SK-N-MC (cell line): ENCODE data around the gene USP13.
A peak's percentile ranks its signal among the peaks of the same experiment; 100 is the strongest.
"Not testable (repeated sequence)": the region's sequence is repeated elsewhere in the genome, so short reads cannot be mapped to it uniquely, and the experiment has no call there.

Source experiments
- DNase-seq: peaks from one replicate; pipeline ENCODE4 v3.0.0-alpha.2; 2011; ENCODE audit warnings: low read depth, low spot score
- H3K27ac ChIP-seq: fragments of 200-600 bp; sonication (generic); 2 replicates; pipeline ENCODE4 v1.5.1; 2016; ENCODE audit warnings: mixed run types
- H3K36me3 ChIP-seq: fragments of 200-600 bp; sonication (generic); 2 replicates; pipeline ENCODE4 v1.6.1; 2017; ENCODE audit warnings: antibody characterized with exemption, low read length, mixed read lengths; ENCODE audit not compliant: insufficient read depth
- H3K4me3 ChIP-seq: fragments of 200-600 bp; sonication (generic); 2 replicates; pipeline ENCODE4 v1.5.1; 2016
- H3K9ac ChIP-seq: fragments of 200-600 bp; sonication (generic); 2 replicates; pipeline ENCODE4 v1.8.0; 2017; ENCODE audit warnings: mixed run types, mixed read lengths; ENCODE audit not compliant: insufficient read length
- H3K9me3 ChIP-seq: fragments of 200-600 bp; sonication (generic); 2 replicates; pipeline ENCODE4 v1.6.1; 2017; ENCODE audit warnings: low read depth, mild to moderate bottlenecking, antibody characterized with exemption, low read length, moderate library complexity, mixed read lengths
- EZH2 ChIP-seq: fragments of 200-600 bp; sonication (generic); IDR thresholded peaks from one replicate; pipeline ENCODE4 v1.6.1; 2017; ENCODE audit warnings: antibody characterized with exemption
- FOXP2 ChIP-seq: optimal IDR thresholded peaks from 2 replicates; pipeline ENCODE3; 2011; ENCODE audit warnings: mild to moderate bottlenecking, moderate library complexity; ENCODE audit not compliant: insufficient read depth; ENCODE audit errors: extremely low read length, control extremely low read depth
- POLR2AphosphoS5 ChIP-seq: IDR thresholded peaks from 2 replicates; pipeline ENCODE4 v1.6.1; 2012; ENCODE audit warnings: mild to moderate bottlenecking, low read depth, low read length, borderline replicate concordance

Gene USP13

DNA sequence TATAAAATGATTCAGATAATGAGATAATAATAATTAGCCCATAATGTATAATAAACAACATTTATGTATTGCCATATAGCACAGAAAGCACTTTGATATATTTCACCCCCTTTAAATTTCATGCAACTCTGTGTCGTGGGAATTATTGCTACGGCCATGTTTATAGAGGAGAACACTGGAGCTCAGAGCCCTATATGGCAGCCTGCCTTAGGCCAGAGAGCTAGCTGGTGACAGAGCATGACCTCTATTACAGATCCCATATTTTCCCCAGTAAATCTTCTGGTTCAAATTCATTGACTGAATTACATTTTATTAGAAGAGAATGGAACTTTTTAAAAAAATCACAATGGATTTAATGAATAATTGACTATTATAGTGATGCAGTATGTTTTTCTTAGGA lies 25.0 kb downstream of the USP13 start:
- Histone ChIP-seq H3K36me3 (no peaks in the 10 kb centered on the region), H3K9me3 (no peaks in the 10 kb centered on the region), H3K4me3 (no peak overlapping the region), H3K27ac (peak overlapping the region; percentile 51; the same call in 1 of the 2 replicates), H3K9ac (no peak overlapping the region)
- TF ChIP-seq EZH2 (no peak), FOXP2 (no peak), POLR2AphosphoS5 (no peak)
- DNase-seq = no peak

- peak overlapping the region; percentile 58; the same call in 1 of the 2 replicates for H3K27ac ChIP-seq
- H3K4me3 ChIP-seq = peak overlapping the region; percentile 49
These were observed 28.8 kb downstream of the USP13 start for GRCh38 chr3:179681492-179682263.

GRCh38 chr3:179682426-179683080 lies 29.7 kb downstream of the USP13 start:
- Histone ChIP-seq H3K27ac (peak overlapping the region; percentile 58; the same call in 1 of the 2 replicates), H3K9me3 (no peaks in the 10 kb centered on the region), H3K36me3 (peaks cover 18% of the 10 kb centered on the region; the same call in 1 of the 2 replicates), H3K9ac (no peak overlapping the region), H3K4me3 (peak overlapping the region; percentile 49)
- TF ChIP-seq FOXP2 (no peak), POLR2AphosphoS5 (no peak), EZH2 (no peak)
- DNase-seq = no peak

More at GRCh38 chr3:179681492-179682263, 28.8 kb downstream of the USP13 start:
- no peak for DNase-seq
- H3K9ac ChIP-seq = peak overlapping the region; percentile 24
- H3K9me3 ChIP-seq = no peaks in the 10 kb centered on the region
- peaks cover 17% of the 10 kb centered on the region; the same call in 1 of the 2 replicates for H3K36me3 ChIP-seq
- no peak for TF ChIP-seq EZH2
- TF ChIP-seq POLR2AphosphoS5 = no peak
- TF ChIP-seq FOXP2 = no peak

- H3K9ac ChIP-seq = not testable (repeated sequence)
These were observed 30.4 kb downstream of the USP13 start for GRCh38 chr3:179683286-179683685.

GRCh38 chr3:179687967-179688535 lies 35.2 kb downstream of the USP13 start:
- Histone ChIP-seq H3K36me3 (peaks cover 44% of the 10 kb centered on the region), H3K4me3 (no peak overlapping the region), H3K9ac (no peak overlapping the region), H3K9me3 (no peaks in the 10 kb centered on the region), H3K27ac (no peak overlapping the region)
- TF ChIP-seq FOXP2 = no peak
- no peak for TF ChIP-seq EZH2
- TF ChIP-seq POLR2AphosphoS5 = no peak
- no peak for DNase-seq

More at GRCh38 chr3:179683286-179683685, 30.4 kb downstream of the USP13 start:
- H3K4me3 ChIP-seq, DNase-seq, H3K9me3 ChIP-seq: not testable (repeated sequence)
- peak overlapping the region; percentile 58; the same call in 1 of the 2 replicates for H3K27ac ChIP-seq
- peaks cover 21% of the 10 kb centered on the region for H3K36me3 ChIP-seq

- no peak for DNase-seq
- Histone ChIP-seq H3K9me3 (no peaks in the 10 kb centered on the region), H3K27ac (no peak overlapping the region), H3K36me3 (peaks cover 47% of the 10 kb centered on the region), H3K4me3 (no peak overlapping the region), H3K9ac (no peak overlapping the region)
- TF ChIP-seq EZH2 (no peak), FOXP2 (no peak), POLR2AphosphoS5 (no peak)
These were observed 36.0 kb downstream of the USP13 start for GRCh38 chr3:179688850-179689249.

DNA sequence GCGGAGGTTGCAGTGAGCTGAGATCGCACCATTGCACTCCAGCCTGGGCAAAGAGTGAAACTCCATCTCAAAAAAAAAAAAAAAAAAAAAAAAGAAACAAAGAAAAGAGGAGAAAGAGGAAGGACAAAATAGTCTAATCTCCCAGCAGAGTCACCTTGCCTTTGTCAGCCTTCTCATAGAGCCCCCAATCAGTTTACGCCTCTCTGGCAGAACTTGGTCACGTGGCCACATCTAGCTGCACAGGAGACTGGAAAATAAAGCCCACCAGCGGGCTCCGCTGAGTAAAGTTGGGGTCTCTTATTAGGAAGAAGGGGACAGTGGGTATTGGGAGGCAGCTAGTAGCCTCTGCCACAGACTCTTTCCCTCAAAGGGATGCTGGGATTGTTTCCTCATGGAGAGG lies 41.9 kb downstream of the USP13 start:
- no peak overlapping the region for H3K27ac ChIP-seq
- H3K9me3 ChIP-seq = no peaks in the 10 kb centered on the region
- no peak overlapping the region for H3K9ac ChIP-seq
- H3K4me3 ChIP-seq = no peak overlapping the region
- DNase-seq = no peak
- peaks cover 26% of the 10 kb centered on the region; the same call in 1 of the 2 replicates for H3K36me3 ChIP-seq
- TF ChIP-seq EZH2 = no peak
- no peak for TF ChIP-seq POLR2AphosphoS5
- TF ChIP-seq FOXP2 = no peak

DNA sequence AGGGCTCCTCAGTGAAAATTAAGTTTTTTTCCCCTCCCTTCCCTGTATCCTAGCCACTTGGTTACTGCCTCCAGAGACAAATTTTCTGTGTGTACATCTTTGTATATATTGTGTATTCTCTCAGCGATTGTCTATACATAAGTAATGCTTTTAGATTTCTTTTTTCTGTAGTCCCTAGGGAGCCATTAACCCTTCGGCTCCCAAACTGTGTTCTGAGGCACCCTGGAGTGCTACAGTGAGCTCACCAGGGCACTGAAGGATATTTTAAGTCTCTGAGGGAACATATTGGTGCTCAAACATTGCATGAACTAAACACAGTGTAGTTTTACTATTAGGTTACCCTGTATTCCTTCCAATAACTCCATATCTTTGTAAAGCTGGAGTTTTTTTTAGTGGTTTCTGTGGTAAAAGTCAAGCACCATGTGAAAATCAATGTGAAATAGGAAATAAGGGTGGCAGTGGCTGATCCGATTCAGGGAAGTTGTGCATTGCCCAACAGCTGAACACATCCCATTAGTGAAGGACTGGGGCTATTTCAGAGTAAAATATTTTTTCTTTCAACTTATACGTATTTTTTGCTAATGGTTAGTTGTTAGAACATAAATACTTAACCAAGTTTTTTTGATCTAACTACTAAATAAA lies 43.0 kb downstream of the USP13 start:
- Histone ChIP-seq H3K9ac (no peak overlapping the region), H3K27ac (peak overlapping the region; percentile 8; the same call in 1 of the 2 replicates), H3K9me3 (no peaks in the 10 kb centered on the region), H3K4me3 (no peak overlapping the region), H3K36me3 (peaks cover 19% of the 10 kb centered on the region; the same call in 1 of the 2 replicates)
- DNase-seq = peak; percentile 51
- TF ChIP-seq POLR2AphosphoS5 (no peak), FOXP2 (no peak), EZH2 (no peak)
